ENCODE results near the gene USP43. TPM values are rescaled to one million over a fixed set of nuclear protein-coding genes. Genes with fewer than 3 reads are reported as not detected.
A peak's percentile ranks its signal among the peaks of the same experiment; 100 is the strongest.

USP43 gene
- total RNA-seq, 4 donors from 2014 or later = 4.7 to 13.8 (median 10.1) TPM

DNA sequence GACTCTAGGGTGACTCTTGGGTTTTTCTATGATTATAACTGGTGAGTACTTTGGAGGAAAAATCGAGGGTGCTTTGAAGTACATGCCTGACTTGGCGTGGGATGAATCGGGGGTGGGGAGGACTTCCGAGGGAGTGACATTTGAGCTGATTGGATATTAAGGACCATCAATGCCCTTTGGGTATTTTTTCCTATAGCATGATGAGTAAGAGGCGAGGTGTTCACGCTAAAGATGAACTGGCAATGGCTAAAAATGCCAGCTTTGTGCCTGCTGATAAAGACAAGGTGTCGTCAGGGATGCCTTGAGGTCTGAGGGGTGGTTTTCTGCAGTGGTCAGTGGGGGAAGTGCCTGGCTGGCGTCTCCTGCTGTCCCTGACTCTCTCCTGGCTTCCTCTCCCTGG is 25.3 kb downstream of the USP43 start:
- no peak for DNase-seq
- H3K4me1 ChIP-seq = peaks cover 0 to 13% (median 3%) of the 10 kb centered on the region in 3 donors
- 60 to 68% methylated on average over 7 to 8 of the region's 8 CpGs for WGBS, 2 donors
- H3K36me3 ChIP-seq = peaks cover 0 to 16% (median 0%) of the 10 kb centered on the region in 3 donors
- no peak for TF ChIP-seq POLR2A (IDR thresholded peaks at IDR 0.05)
- H3K27me3 ChIP-seq = no peaks in the 10 kb centered on the region
- H3K4me3 ChIP-seq = no peak overlapping the region
- no peak overlapping the region for H3K27ac ChIP-seq
- intact Hi-C loops (cut with DNase I) = no loop called here
- no peaks in the 10 kb centered on the region for H3K9me3 ChIP-seq

- TF ChIP-seq POLR2A (IDR thresholded peaks at IDR 0.05) (no peak), CTCF (IDR thresholded peaks at IDR 0.05) (no peak)
- Histone ChIP-seq H3K4me3 (no peak overlapping the region), H3K36me3 (peaks cover 0 to 6% (median 0%) of the 10 kb centered on the region in 3 donors), H3K27me3 (no peaks in the 10 kb centered on the region), H3K9me3 (no peaks in the 10 kb centered on the region), H3K27ac (no peak overlapping the region), H3K4me1 (peaks cover 0 to 16% (median 3%) of the 10 kb centered on the region in 3 donors)
- intact Hi-C loops (cut with DNase I) = no loop called here
- no peak for DNase-seq
- 54 to 56% methylated on average over 4 of the region's 4 CpGs for WGBS, 2 donors
Measured at GRCh38 chr17:9671559-9671958, 26.2 kb downstream of the USP43 start.

DNA sequence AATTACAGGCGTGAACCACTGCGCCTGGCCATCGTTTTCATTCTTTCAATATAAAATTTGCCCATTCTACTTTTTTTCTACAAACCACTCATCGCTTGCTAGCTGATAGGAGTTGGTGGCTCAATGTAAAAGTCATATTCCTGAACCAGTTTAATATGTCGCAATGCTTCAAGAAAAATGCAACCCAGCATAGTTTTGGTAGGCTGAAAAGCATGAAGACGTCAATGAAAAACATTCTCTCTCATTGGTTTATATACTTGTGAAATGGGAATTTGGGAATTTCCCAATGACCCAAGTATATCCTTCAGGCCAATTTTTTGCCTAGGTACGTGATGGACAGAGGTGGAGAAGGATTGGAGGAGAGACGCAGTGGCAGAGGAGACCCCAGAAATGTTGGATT is 26.9 kb downstream of the USP43 start:
- no peaks in the 10 kb centered on the region for H3K9me3 ChIP-seq
- H3K27me3 ChIP-seq = no peaks in the 10 kb centered on the region
- peaks cover 0 to 5% (median 0%) of the 10 kb centered on the region in 3 donors for H3K36me3 ChIP-seq
- intact Hi-C loops (cut with DNase I) = no loop called here
- peaks cover 0 to 23% (median 3%) of the 10 kb centered on the region in 3 donors for H3K4me1 ChIP-seq
- WGBS, 2 donors = 90 to 93% methylated on average over 8 of the region's 8 CpGs
- DNase-seq = no peak
- no peak overlapping the region for H3K4me3 ChIP-seq
- H3K27ac ChIP-seq = no peak overlapping the region
- TF ChIP-seq CTCF (IDR thresholded peaks at IDR 0.05) = no peak
- TF ChIP-seq POLR2A (IDR thresholded peaks at IDR 0.05) = no peak

- H3K4me3 ChIP-seq = no peak overlapping the region
- no peaks in the 10 kb centered on the region for H3K9me3 ChIP-seq
- 68 to 92% methylated on average over 4 to 6 of the region's 6 CpGs for WGBS, 2 donors
- no peak for DNase-seq
- H3K36me3 ChIP-seq = peaks cover 0 to 5% (median 0%) of the 10 kb centered on the region in 3 donors
- no peaks in the 10 kb centered on the region for H3K27me3 ChIP-seq
- TF ChIP-seq CTCF (IDR thresholded peaks at IDR 0.05) = no peak
- intact Hi-C loops (cut with DNase I) = no loop called here
- H3K4me1 ChIP-seq = peaks cover 0 to 27% (median 3%) of the 10 kb centered on the region in 3 donors
- no peak overlapping the region for H3K27ac ChIP-seq
Measured at GRCh38 chr17:9672691-9673090, 27.4 kb downstream of the USP43 start.

GRCh38 chr17:9676084-9676483 is 30.8 kb downstream of the USP43 start:
- H3K4me3 ChIP-seq = no peak overlapping the region
- intact Hi-C loops (cut with DNase I) = no loop called here
- peaks cover 0 to 14% (median 0%) of the 10 kb centered on the region in 3 donors for H3K4me1 ChIP-seq
- TF ChIP-seq POLR2A (IDR thresholded peaks at IDR 0.05) (no peak), CTCF (IDR thresholded peaks at IDR 0.05) (peak in 1 of 6 experiments; percentile 33)
- DNase-seq = no peak
- peaks cover 0 to 13% (median 0%) of the 10 kb centered on the region in 3 donors for H3K36me3 ChIP-seq
- 84 to 94% methylated on average over 4 of the region's 4 CpGs for WGBS, 2 donors
- H3K9me3 ChIP-seq = peaks cover 0 to 14% (median 0%) of the 10 kb centered on the region in 3 donors
- H3K27ac ChIP-seq = peak overlapping the region in 1 of 4 donors; percentile 71
- no peaks in the 10 kb centered on the region for H3K27me3 ChIP-seq
